Measurements from ENCODE around the gene PARP3. TPM values are rescaled to one million over a fixed set of nuclear protein-coding genes. Genes with fewer than 3 reads are reported as not detected.

The PARP3 gene
- total RNA-seq, 1 experiment from 2014 or later: 17.5 TPM

GRCh38 chr3:51974277-51974962, 32.3 kb downstream of the PARP3 start:
- no TSS peak for BruUV-seq (replicated peaks)
- Histone ChIP-seq H3K79me2 (ENCODE audit: insufficient read depth, low read length) (peaks cover 41% of the 10 kb centered on the region), H3K9me3 (ENCODE audit: control insufficient read depth in 1 of 2, insufficient read depth in 1 of 2, low read depth in 1 of 2, low read length in 2 of 2) (no peaks in the 10 kb centered on the region), H4K20me1 (ENCODE audit: insufficient read depth) (0 out of 2 replicates have a peak, but pooled peaks cover 4% of the 10 kb centered on the region), H3K4me3 (replicated peaks in 1 of 2; ENCODE audit: low read depth in 1 of 2, low read length in 2 of 2) (peak overlapping the region; percentile 93 to 99), H3K36me3 (ENCODE audit: control insufficient read depth in 1 of 2, insufficient read depth in 2 of 2, low read length in 2 of 2) (peaks cover 5 to 18% of the 10 kb centered on the region in 2 experiments; a peak in 2 of 4 replicates), H3K27ac (ENCODE audit: low read depth, low read length) (peak overlapping the region; percentile 97), H3K4me2 (ENCODE audit: low read length) (peak overlapping the region; percentile 91), H3K4me1 (ENCODE audit: control insufficient read depth in 1 of 2, insufficient read depth in 2 of 2, low read length in 2 of 2) (peaks cover 20 to 52% of the 10 kb centered on the region in 2 experiments), H3K9me2 (ENCODE audit: insufficient read depth) (no peaks in the 10 kb centered on the region), H3K9ac (ENCODE audit: low read length) (peak overlapping the region; percentile 100), H2AFZ (ENCODE audit: low read depth, low read length, poor library complexity, severe bottlenecking) (no peak overlapping the region), H3K27me3 (ENCODE audit: insufficient read depth, low read length) (no peaks in the 10 kb centered on the region)
- peak; percentile 34 for ATAC-seq
- DNase-seq (ENCODE audit: low read depth, low spot score): no peak
- CTCF ChIA-PET: interaction anchor here (0.7 to 4.8 kb wide), 11 partner anchors 9 to 473 kb away, joined by 3 to 47 read pairs (median 5); partner anchors contain the start of genes ACY1, DUSP7, PARP3 and POC1A
- TF ChIP-seq ATF3 (IDR thresholded peaks at IDR 0.05) (no peak), TCF7L2 (IDR thresholded peaks at IDR 0.05; ENCODE audit: borderline replicate concordance, extremely low read depth, insufficient read depth, insufficient read length) (no peak), POLR2A (IDR thresholded peaks at IDR 0.05; ENCODE audit: borderline replicate concordance, extremely low read depth, insufficient read depth, insufficient read length) (peak; percentile 6), ZFX (IDR thresholded peaks at IDR 0.05) (peak; percentile 39)
- intact Hi-C loops (cut with micrococcal nuclease): loop anchor here (1.0 kb wide), 1 partner anchor 32 kb away; the partner anchor contains the start of gene PARP3
- RAD21 ChIA-PET (ENCODE audit: low non-redundant PET in 1 of 2, low total read pairs in 2 of 2, uncharacterized antibody in 2 of 2, unreplicated experiment in 2 of 2): interaction anchor here (1.3 to 2.2 kb wide), 2 partner anchors 32 kb away, joined by 6 to 7 read pairs; partner anchors contain the start of genes PARP3 (in 2 of the 2) and RRP9 (in 1 of the 2)
- POLR2A ChIA-PET: interaction anchor here (0.9 to 3.3 kb wide), 6 partner anchors 8 to 32 kb away, joined by 3 to 20 read pairs (median 6); partner anchors contain the start of genes ACY1, PARP3, RPL29 and RRP9
